CD14-positive monocyte (primary cell): ENCODE data around the gene SRSF8. TPM values are rescaled to one million over a fixed set of nuclear protein-coding genes. Genes with fewer than 3 reads are reported as not detected.
A peak's percentile ranks its signal among the peaks of the same experiment; 100 is the strongest.
"Not testable (repeated sequence)": the region's sequence is repeated elsewhere in the genome, so short reads cannot be mapped to it uniquely, and the experiment has no call there.

Experiments used
- DNase-seq, 3 donors: peaks; one replicate each; pipeline ENCODE4 v3.0.0-alpha.2; 2011 to 2022
- H2AFZ ChIP-seq: 2 replicates; pipeline ENCODE4 v1.6.0; 2012; ENCODE audit warnings: mild to moderate bottlenecking, low read depth, low read length, inconsistent platforms; ENCODE audit not compliant: insufficient read depth, poor library complexity, severe bottlenecking
- H3K27ac ChIP-seq, 2 donors: 1 replicate in 1 of 2; 2 replicates in 1 of 2; pipeline ENCODE4 v1.5.1; 2012 to 2013; ENCODE audit warnings: low read length in 2 of 2, control low read depth in 1 of 2, inconsistent platforms in 1 of 2, low read depth in 1 of 2, mild to moderate bottlenecking in 1 of 2
- H3K27me3 ChIP-seq, 2 donors: one replicate each; pipeline versions ENCODE4 v1.6.0 to v1.6.1; 2011 to 2013; ENCODE audit warnings: low read length in 2 of 2; ENCODE audit not compliant: control insufficient read depth in 2 of 2, insufficient read depth in 2 of 2
- H3K36me3 ChIP-seq, 2 donors: replicated peaks in 1 of 2; 1 replicate in 1 of 2; 2 replicates in 1 of 2; pipeline versions ENCODE4 v1.5.1 to v1.6.1; 2012 to 2013; ENCODE audit warnings: low read length in 2 of 2, control low read depth in 1 of 2, inconsistent platforms in 1 of 2, mild to moderate bottlenecking in 1 of 2; ENCODE audit not compliant: insufficient read depth in 2 of 2, control insufficient read depth in 1 of 2
- H3K4me1 ChIP-seq, 2 donors: 1 replicate in 1 of 2; 2 replicates in 1 of 2; pipeline versions ENCODE4 v1.5.1 to v1.6.1; 2012 to 2013; ENCODE audit warnings: low read length in 2 of 2, control low read depth in 1 of 2, inconsistent platforms in 1 of 2, mild to moderate bottlenecking in 1 of 2, moderate library complexity in 1 of 2; ENCODE audit not compliant: insufficient read depth in 2 of 2, control insufficient read depth in 1 of 2
- H3K4me2 ChIP-seq: replicated peaks from 2 replicates; pipeline ENCODE3; 2012; ENCODE audit warnings: low read length, moderate library complexity, mild to moderate bottlenecking; ENCODE audit not compliant: poor library complexity, severe bottlenecking; ENCODE audit errors: extremely low read depth
- H3K4me3 ChIP-seq, 3 experiments: fragments of 200-600 bp in 1 of 3; sonication (generic) in 1 of 3; replicated peaks in 1 of 3; 1 replicate in 2 of 3; 2 replicates in 1 of 3; pipeline ENCODE4 v1.5.1; 2011 to 2013; ENCODE audit warnings: low read length in 3 of 3, mild to moderate bottlenecking in 3 of 3, control low read depth in 2 of 3, low read depth in 2 of 3, inconsistent platforms in 1 of 3, moderate library complexity in 1 of 3
- H3K79me2 ChIP-seq: 2 replicates; pipeline ENCODE4 v1.6.0; 2012; ENCODE audit warnings: mild to moderate bottlenecking, control low read depth, inconsistent platforms, low read length, moderate library complexity; ENCODE audit not compliant: insufficient read depth
- H3K9ac ChIP-seq: 2 replicates; pipeline ENCODE4 v1.6.0; 2017; ENCODE audit warnings: low read length, mild to moderate bottlenecking; ENCODE audit not compliant: insufficient read depth, poor library complexity, severe bottlenecking
- H3K9me3 ChIP-seq, 2 donors: replicated peaks in 1 of 2; 1 replicate in 1 of 2; 2 replicates in 1 of 2; pipeline versions ENCODE4 v1.5.1 to v1.6.1; 2012 to 2013; ENCODE audit warnings: low read length in 2 of 2, control low read depth in 1 of 2; ENCODE audit not compliant: control insufficient read depth in 1 of 2, insufficient read depth in 1 of 2
- H4K20me1 ChIP-seq: 2 replicates; pipeline ENCODE4 v1.6.0; 2012; ENCODE audit warnings: mild to moderate bottlenecking, low read length, control low read depth, moderate library complexity; ENCODE audit not compliant: insufficient read depth
- H3K27ac Mint-ChIP-seq, 7 donors: one replicate each; pipeline ENCODE4 v1.8.0; 2020; ENCODE audit warnings: mild to moderate bottlenecking in 7 of 7, mixed read lengths in 7 of 7, moderate library complexity in 6 of 7, inconsistent platforms in 2 of 7
- H3K27me3 Mint-ChIP-seq, 3 donors: one replicate each; pipeline ENCODE4 v1.8.0; 2021 to 2022; ENCODE audit warnings: low read depth in 3 of 3, mild to moderate bottlenecking in 3 of 3, mixed read lengths in 3 of 3, moderate library complexity in 3 of 3, inconsistent platforms in 1 of 3
- H3K36me3 Mint-ChIP-seq, 2 donors: one replicate each; pipeline ENCODE4 v1.8.0; 2020; ENCODE audit warnings: mixed read lengths in 2 of 2, inconsistent platforms in 1 of 2, mild to moderate bottlenecking in 1 of 2
- H3K4me1 Mint-ChIP-seq: one replicate; pipeline ENCODE4 v1.8.0; 2020; ENCODE audit warnings: mild to moderate bottlenecking, mixed read lengths
- H3K4me3 Mint-ChIP-seq, 2 donors: one replicate each; pipeline ENCODE4 v1.8.0; 2020; ENCODE audit warnings: mild to moderate bottlenecking in 2 of 2, mixed read lengths in 2 of 2, moderate library complexity in 1 of 2
- H3K9me3 Mint-ChIP-seq, 7 donors: one replicate each; pipeline ENCODE4 v1.8.0; 2020 to 2022; ENCODE audit warnings: mixed read lengths in 7 of 7, mild to moderate bottlenecking in 6 of 7, moderate library complexity in 6 of 7, inconsistent platforms in 2 of 7
- WGBS: methylation state at CpG from one replicate; pipeline ENCODE4 v1.1.5; 2013; ENCODE audit warnings: missing lambda C conversion rate; ENCODE audit not compliant: insufficient coverage; 5-methylcytosine and 5-hydroxymethylcytosine counted together
- intact Hi-C, 2 donors: fragments of 100-400 bp; cut with micrococcal nuclease; formaldehyde crosslinking; loops; one replicate each; pipeline versions ENCODE4 v1.15.0 to v1.15.1; 2023
- polyA plus RNA-seq, 3 donors: library from polyadenylated mRNA; depleted of rRNA in 1 of 3; unstranded in 2 of 3; stranded (reverse) in 1 of 3; fragments of 300-500 nt in 2 of 3; fragments of >200 nt in 1 of 3; fragmentation: Illumina TruSeq in 2 of 3; gene quantifications; 1 replicate in 2 of 3; 2 replicates in 1 of 3; pipeline ENCODE4 v1.2.3, GENCODE V29; 2012 to 2021
- TF ChIP-seq, protein P1 (sequence below): fragments of 200-600 bp; IDR thresholded peaks from one replicate; pipeline ENCODE4 v1.8.0; 2022; ENCODE audit warnings: antibody characterized with exemption, mild to moderate bottlenecking

Gene SRSF8
- polyA plus RNA-seq, 3 donors, result 9.3 to 24.9 (median 24.4) TPM

- no peak overlapping the region for H2AFZ ChIP-seq
These were observed 42.2 kb downstream of the SRSF8 start for GRCh38 chr11:95108671-95109551.

GRCh38 chr11:95111471-95111870, 44.8 kb downstream of the SRSF8 start:
- H3K9me3 Mint-ChIP-seq, H3K27me3 ChIP-seq, H3K27ac ChIP-seq, H3K27ac Mint-ChIP-seq, H3K9ac ChIP-seq, H4K20me1 ChIP-seq, H3K9me3 ChIP-seq, H3K4me2 ChIP-seq, intact Hi-C loops, H3K27me3 Mint-ChIP-seq, H3K36me3 Mint-ChIP-seq, H3K4me3 ChIP-seq, H3K36me3 ChIP-seq, DNase-seq, H3K4me3 Mint-ChIP-seq, H3K79me2 ChIP-seq, H2AFZ ChIP-seq: not testable (repeated sequence)
- WGBS, result 100% methylated on average over 1 of the region's 3 CpGs
- H3K4me1 Mint-ChIP-seq, result peaks cover 22% of the 10 kb centered on the region
- H3K4me1 ChIP-seq, result peaks cover 17 to 19% of the 10 kb centered on the region in 2 donors

More at GRCh38 chr11:95108671-95109551, 42.2 kb downstream of the SRSF8 start:
- intact Hi-C loops, result no loop called here
- Histone ChIP-seq H3K27ac (peak overlapping the region in 1 of 2 donors; percentile 71), H3K36me3 (no peaks in the 10 kb centered on the region), H3K4me3 (peak overlapping the region in 1 of 3 experiments; percentile 64), H4K20me1 (no peaks in the 10 kb centered on the region), H3K9ac (peak overlapping the region; percentile 22), H3K27me3 (no peaks in the 10 kb centered on the region), H3K4me2 (peak overlapping the region; percentile 65), H3K79me2 (no peaks in the 10 kb centered on the region), H3K9me3 (no peaks in the 10 kb centered on the region), H3K4me1 (peaks cover 17 to 19% of the 10 kb centered on the region in 2 donors)
- Mint-ChIP-seq H3K4me3 (peak overlapping the region in 1 of 2 donors; percentile 95), H3K36me3 (no peaks in the 10 kb centered on the region), H3K27me3 (peaks cover 0 to 3% (median 1%) of the 10 kb centered on the region in 3 donors), H3K4me1 (peaks cover 22% of the 10 kb centered on the region), H3K27ac (peak overlapping the region in 4 of 7 donors; percentile 19 to 90 (median 69)), H3K9me3 (no peaks in the 10 kb centered on the region)
- TF ChIP-seq, protein P1, sequence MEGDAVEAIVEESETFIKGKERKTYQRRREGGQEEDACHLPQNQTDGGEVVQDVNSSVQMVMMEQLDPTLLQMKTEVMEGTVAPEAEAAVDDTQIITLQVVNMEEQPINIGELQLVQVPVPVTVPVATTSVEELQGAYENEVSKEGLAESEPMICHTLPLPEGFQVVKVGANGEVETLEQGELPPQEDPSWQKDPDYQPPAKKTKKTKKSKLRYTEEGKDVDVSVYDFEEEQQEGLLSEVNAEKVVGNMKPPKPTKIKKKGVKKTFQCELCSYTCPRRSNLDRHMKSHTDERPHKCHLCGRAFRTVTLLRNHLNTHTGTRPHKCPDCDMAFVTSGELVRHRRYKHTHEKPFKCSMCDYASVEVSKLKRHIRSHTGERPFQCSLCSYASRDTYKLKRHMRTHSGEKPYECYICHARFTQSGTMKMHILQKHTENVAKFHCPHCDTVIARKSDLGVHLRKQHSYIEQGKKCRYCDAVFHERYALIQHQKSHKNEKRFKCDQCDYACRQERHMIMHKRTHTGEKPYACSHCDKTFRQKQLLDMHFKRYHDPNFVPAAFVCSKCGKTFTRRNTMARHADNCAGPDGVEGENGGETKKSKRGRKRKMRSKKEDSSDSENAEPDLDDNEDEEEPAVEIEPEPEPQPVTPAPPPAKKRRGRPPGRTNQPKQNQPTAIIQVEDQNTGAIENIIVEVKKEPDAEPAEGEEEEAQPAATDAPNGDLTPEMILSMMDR, result no peak
- DNase-seq, result peak in 1 of 3 donors; percentile 13
- WGBS, result 80% methylated on average over 1 of the region's 6 CpGs
